GM18907 (cell line): ENCODE results near the gene B4GALNT3.

Source experiments
- ATAC-seq: cut with Tn5 transposase; IDR thresholded peaks from one replicate; pipeline ENCODE4 v1.9.1; 2021; ENCODE audit warnings: mild to moderate bottlenecking, moderate library complexity; ENCODE audit not compliant: unreplicated experiment

B4GALNT3 gene

GRCh38 chr12:556498-556897 is 96.8 kb downstream of the B4GALNT3 start:
- no peak for ATAC-seq

- ATAC-seq: no peak
Measured at GRCh38 chr12:558580-558979, 98.8 kb downstream of the B4GALNT3 start.

GRCh38 chr12:559208-559905 is 99.6 kb downstream of the B4GALNT3 start:
- ATAC-seq: no peak

- ATAC-seq: no peak
Measured at GRCh38 chr12:559906-560455, 100.2 kb downstream of the B4GALNT3 start.

GRCh38 chr12:560691-561390 is 101.1 kb downstream of the B4GALNT3 start:
- no peak for ATAC-seq

- no peak for ATAC-seq
Measured at GRCh38 chr12:561391-561705, 101.6 kb downstream of the B4GALNT3 start.

- no peak for ATAC-seq
Measured at GRCh38 chr12:561908-562593, 102.3 kb downstream of the B4GALNT3 start.

GRCh38 chr12:562634-563033 is 102.9 kb downstream of the B4GALNT3 start:
- no peak for ATAC-seq

- ATAC-seq: no peak
Measured at GRCh38 chr12:563250-563781, 103.6 kb downstream of the B4GALNT3 start.

GRCh38 chr12:563787-564298 is 104.1 kb downstream of the B4GALNT3 start:
- no peak for ATAC-seq

- ATAC-seq: no peak
Measured at GRCh38 chr12:565161-565560, 105.4 kb downstream of the B4GALNT3 start.

- no peak for ATAC-seq
Measured at GRCh38 chr12:565589-566105, 105.9 kb downstream of the B4GALNT3 start.

- ATAC-seq: no peak
Measured at GRCh38 chr12:568486-568885, 108.7 kb downstream of the B4GALNT3 start.

- no peak for ATAC-seq
Measured at GRCh38 chr12:569091-569676, 109.4 kb downstream of the B4GALNT3 start.

- ATAC-seq: peak; percentile 57
Measured at GRCh38 chr12:569803-570434, 110.2 kb downstream of the B4GALNT3 start.

- no peak for ATAC-seq
Measured at GRCh38 chr12:570435-570920, 110.7 kb downstream of the B4GALNT3 start.

- ATAC-seq: no peak
Measured at GRCh38 chr12:570921-571794, 111.4 kb downstream of the B4GALNT3 start.

GRCh38 chr12:571795-572531 is 112.2 kb downstream of the B4GALNT3 start:
- ATAC-seq: no peak
